Measurements from ENCODE around the gene ZNF791. TPM values are rescaled to one million over a fixed set of nuclear protein-coding genes. Genes with fewer than 3 reads are reported as not detected.
"Not testable (repeated sequence)": the region's sequence is repeated elsewhere in the genome, so short reads cannot be mapped to it uniquely, and the experiment has no call there.

Gene ZNF791
- 15.4 TPM for polyA plus RNA-seq (2013, experiment 1 of 2)
- 17.2 TPM for polyA plus RNA-seq (2013, experiment 2 of 2)

- H3K9ac ChIP-seq (ENCODE audit: low read depth, low read length, poor library complexity), result peak within 1 kb of the TSS; percentile 99
Measured at GRCh38 chr19:12610540-12611360, at the start of gene ZNF791, which contains the start of gene ZNF490. Gene ZNF791 (plus strand): TSS chr19:12610920. CDS start chr19:12611080, 160 bp downstream. Gene ZNF490 (minus strand): TSS chr19:12610813. CDS start chr19:12610680, 133 bp downstream.

GRCh38 chr19:12564016-12564664 lies 46.6 kb upstream of the ZNF791 start:
- H3K4me1 ChIP-seq (ENCODE audit: control insufficient read depth in 2 of 2, insufficient read depth in 1 of 2, low read depth in 1 of 2, low read length in 2 of 2), result no peaks in the 10 kb centered on the region
- peak overlapping the region; percentile 69 for H2AFZ ChIP-seq (ENCODE audit: low read length)
- H3K23ac ChIP-seq (ENCODE audit: low read depth, low read length, poor library complexity), result no peak overlapping the region
- no peak overlapping the region for H3K18ac ChIP-seq (ENCODE audit: low read length)
- H3K9me3 ChIP-seq (replicated peaks in 1 of 2; ENCODE audit: control insufficient read depth in 2 of 2, insufficient read depth in 1 of 2, low read depth in 1 of 2, low read length in 2 of 2), result no peaks in the 10 kb centered on the region
- no peak overlapping the region for H2BK5ac ChIP-seq (ENCODE audit: low read length)
- H3K36me3 ChIP-seq (replicated peaks in 1 of 2; ENCODE audit: control insufficient read depth in 2 of 2, insufficient read depth in 2 of 2, low read length in 2 of 2), result no peaks in the 10 kb centered on the region
- no peak overlapping the region for H2BK15ac ChIP-seq (ENCODE audit: low read length)
- no peak overlapping the region for H2BK120ac ChIP-seq (ENCODE audit: low read depth, low read length)
- H4K8ac ChIP-seq (ENCODE audit: low read depth, low read length), result no peak overlapping the region
- H3K4me2 ChIP-seq (ENCODE audit: insufficient read depth, low read length, poor library complexity, severe bottlenecking), result no peak overlapping the region
- H4K91ac ChIP-seq (ENCODE audit: low read depth, low read length, poor library complexity), result no peak overlapping the region
- H2BK12ac ChIP-seq (ENCODE audit: low read length), result no peak overlapping the region
- no peak overlapping the region for H3K14ac ChIP-seq (ENCODE audit: low read length)
- H3K4ac ChIP-seq (ENCODE audit: low read length), result no peak overlapping the region
- WGBS, 2 donors (ENCODE audit: extremely low coverage in 2 of 2, insufficient read length in 2 of 2, insufficient replicate concordance in 1 of 2), result no CpG with 5 or more reads among the region's 19 CpGs
- H3K27ac ChIP-seq (replicated peaks; ENCODE audit: low read length), result no peak overlapping the region
- no peaks in the 10 kb centered on the region for H3K79me1 ChIP-seq (ENCODE audit: low read depth, low read length)
- no peak overlapping the region for H3K4me3 ChIP-seq (ENCODE audit: low read length in 2 of 2)
- H2AK5ac ChIP-seq (ENCODE audit: low read depth, low read length), result no peak overlapping the region
- peak; percentile 84 for DNase-seq (ENCODE audit: low spot score)
- no peaks in the 10 kb centered on the region for H3K27me3 ChIP-seq (ENCODE audit: control insufficient read depth in 3 of 3, insufficient read depth in 3 of 3, low read depth in 1 of 3, low read length in 3 of 3)
- H3K9ac ChIP-seq (ENCODE audit: low read depth, low read length, poor library complexity), result no peak overlapping the region

More at GRCh38 chr19:12610540-12611360, at the start of gene ZNF791, which contains the start of gene ZNF490:
- peak within 1 kb of the TSS; percentile 86 for H3K27ac ChIP-seq (replicated peaks; ENCODE audit: low read length)
- H3K4ac ChIP-seq (ENCODE audit: low read length), result peak within 1 kb of the TSS; percentile 98
- peak within 1 kb of the TSS; percentile 45 for H2BK15ac ChIP-seq (ENCODE audit: low read length)
- WGBS, 2 donors (ENCODE audit: extremely low coverage in 2 of 2, insufficient read length in 2 of 2, insufficient replicate concordance in 1 of 2), result no CpG with 5 or more reads among the region's 61 CpGs
- peak within 1 kb of the TSS; percentile 72 to 96 for H3K4me3 ChIP-seq (ENCODE audit: low read length in 2 of 2)
- no peaks in the 10 kb centered on the region for H3K27me3 ChIP-seq (ENCODE audit: control insufficient read depth in 3 of 3, insufficient read depth in 3 of 3, low read depth in 1 of 3, low read length in 3 of 3)
- peak within 1 kb of the TSS; percentile 97 for H3K23ac ChIP-seq (ENCODE audit: low read depth, low read length, poor library complexity)
- no peak within 1 kb of the TSS for H2BK5ac ChIP-seq (ENCODE audit: low read length)
- peak within 1 kb of the TSS; percentile 81 for H3K4me2 ChIP-seq (ENCODE audit: insufficient read depth, low read length, poor library complexity, severe bottlenecking)
- peak within 1 kb of the TSS; percentile 92 for H2AK5ac ChIP-seq (ENCODE audit: low read depth, low read length)
- H2BK120ac ChIP-seq (ENCODE audit: low read depth, low read length), result peak within 1 kb of the TSS; percentile 88
- H3K18ac ChIP-seq (ENCODE audit: low read length), result peak within 1 kb of the TSS; percentile 94
- H4K8ac ChIP-seq (ENCODE audit: low read depth, low read length), result no peak within 1 kb of the TSS
- H3K4me1 ChIP-seq (ENCODE audit: control insufficient read depth in 2 of 2, insufficient read depth in 1 of 2, low read depth in 1 of 2, low read length in 2 of 2), result peaks cover 2 to 3% of the 10 kb centered on the region in 2 donors
- no peak within 1 kb of the TSS for H2BK12ac ChIP-seq (ENCODE audit: low read length)
- peak within 1 kb of the TSS; percentile 58 for H4K91ac ChIP-seq (ENCODE audit: low read depth, low read length, poor library complexity)
- H3K9me3 ChIP-seq (replicated peaks in 1 of 2; ENCODE audit: control insufficient read depth in 2 of 2, insufficient read depth in 1 of 2, low read depth in 1 of 2, low read length in 2 of 2), result peaks cover 0 to 8% of the 10 kb centered on the region in 2 donors
- H3K14ac ChIP-seq (ENCODE audit: low read length), result peak within 1 kb of the TSS; percentile 5
- H2AFZ ChIP-seq (ENCODE audit: low read length), result peak within 1 kb of the TSS; percentile 89
- H3K36me3 ChIP-seq (replicated peaks in 1 of 2; ENCODE audit: control insufficient read depth in 2 of 2, insufficient read depth in 2 of 2, low read length in 2 of 2), result peaks cover 11 to 46% of the 10 kb centered on the region in 2 donors
- DNase-seq (ENCODE audit: low spot score), result peak; percentile 97
- peaks cover 4% of the 10 kb centered on the region for H3K79me1 ChIP-seq (ENCODE audit: low read depth, low read length)

GRCh38 chr19:12566380-12566779 lies 44.3 kb upstream of the ZNF791 start:
- H2AK5ac ChIP-seq (ENCODE audit: low read depth, low read length); H2BK5ac ChIP-seq (ENCODE audit: low read length); H2BK15ac ChIP-seq (ENCODE audit: low read length); H2BK120ac ChIP-seq (ENCODE audit: low read depth, low read length); H3K27ac ChIP-seq (replicated peaks; ENCODE audit: low read length); H3K36me3 ChIP-seq (replicated peaks in 1 of 2; ENCODE audit: control insufficient read depth in 2 of 2, insufficient read depth in 2 of 2, low read length in 2 of 2); H4K8ac ChIP-seq (ENCODE audit: low read depth, low read length); H3K4me2 ChIP-seq (ENCODE audit: insufficient read depth, low read length, poor library complexity, severe bottlenecking); H3K4ac ChIP-seq (ENCODE audit: low read length); H3K27me3 ChIP-seq (ENCODE audit: control insufficient read depth in 3 of 3, insufficient read depth in 3 of 3, low read depth in 1 of 3, low read length in 3 of 3); H3K79me1 ChIP-seq (ENCODE audit: low read depth, low read length); H3K23ac ChIP-seq (ENCODE audit: low read depth, low read length, poor library complexity); H3K9me3 ChIP-seq (replicated peaks in 1 of 2; ENCODE audit: control insufficient read depth in 2 of 2, insufficient read depth in 1 of 2, low read depth in 1 of 2, low read length in 2 of 2); H3K14ac ChIP-seq (ENCODE audit: low read length); DNase-seq (ENCODE audit: low spot score); H2AFZ ChIP-seq (ENCODE audit: low read length); H3K9ac ChIP-seq (ENCODE audit: low read depth, low read length, poor library complexity); H3K4me1 ChIP-seq (ENCODE audit: control insufficient read depth in 2 of 2, insufficient read depth in 1 of 2, low read depth in 1 of 2, low read length in 2 of 2); H3K4me3 ChIP-seq (ENCODE audit: low read length in 2 of 2); H4K91ac ChIP-seq (ENCODE audit: low read depth, low read length, poor library complexity); H3K18ac ChIP-seq (ENCODE audit: low read length); H2BK12ac ChIP-seq (ENCODE audit: low read length): not testable (repeated sequence)
- WGBS, 2 donors (ENCODE audit: extremely low coverage in 2 of 2, insufficient read length in 2 of 2, insufficient replicate concordance in 1 of 2), result no CpG with 5 or more reads among the region's 5 CpGs

GRCh38 chr19:12567951-12568350 lies 42.8 kb upstream of the ZNF791 start:
- H3K36me3 ChIP-seq (replicated peaks in 1 of 2; ENCODE audit: control insufficient read depth in 2 of 2, insufficient read depth in 2 of 2, low read length in 2 of 2), result no peaks in the 10 kb centered on the region
- H2BK12ac ChIP-seq (ENCODE audit: low read length), result no peak overlapping the region
- no peak overlapping the region for H2BK15ac ChIP-seq (ENCODE audit: low read length)
- no CpG with 5 or more reads among the region's 4 CpGs for WGBS, 2 donors (ENCODE audit: extremely low coverage in 2 of 2, insufficient read length in 2 of 2, insufficient replicate concordance in 1 of 2)
- H3K4ac ChIP-seq (ENCODE audit: low read length), result no peak overlapping the region
- no peaks in the 10 kb centered on the region for H3K79me1 ChIP-seq (ENCODE audit: low read depth, low read length)
- H3K18ac ChIP-seq (ENCODE audit: low read length), result no peak overlapping the region
- no peak overlapping the region for H2BK5ac ChIP-seq (ENCODE audit: low read length)
- no peak overlapping the region for H3K4me2 ChIP-seq (ENCODE audit: insufficient read depth, low read length, poor library complexity, severe bottlenecking)
- no peaks in the 10 kb centered on the region for H3K9me3 ChIP-seq (replicated peaks in 1 of 2; ENCODE audit: control insufficient read depth in 2 of 2, insufficient read depth in 1 of 2, low read depth in 1 of 2, low read length in 2 of 2)
- H3K9ac ChIP-seq (ENCODE audit: low read depth, low read length, poor library complexity), result no peak overlapping the region
- no peak overlapping the region for H3K4me3 ChIP-seq (ENCODE audit: low read length in 2 of 2)
- H3K27me3 ChIP-seq (ENCODE audit: control insufficient read depth in 3 of 3, insufficient read depth in 3 of 3, low read depth in 1 of 3, low read length in 3 of 3), result no peaks in the 10 kb centered on the region
- no peak overlapping the region for H3K23ac ChIP-seq (ENCODE audit: low read depth, low read length, poor library complexity)
- H2AFZ ChIP-seq (ENCODE audit: low read length), result no peak overlapping the region
- no peak overlapping the region for H3K14ac ChIP-seq (ENCODE audit: low read length)
- no peaks in the 10 kb centered on the region for H3K4me1 ChIP-seq (ENCODE audit: control insufficient read depth in 2 of 2, insufficient read depth in 1 of 2, low read depth in 1 of 2, low read length in 2 of 2)
- no peak overlapping the region for H4K91ac ChIP-seq (ENCODE audit: low read depth, low read length, poor library complexity)
- H2AK5ac ChIP-seq (ENCODE audit: low read depth, low read length), result no peak overlapping the region
- no peak overlapping the region for H3K27ac ChIP-seq (replicated peaks; ENCODE audit: low read length)
- no peak for DNase-seq (ENCODE audit: low spot score)
- H2BK120ac ChIP-seq (ENCODE audit: low read depth, low read length), result no peak overlapping the region
- no peak overlapping the region for H4K8ac ChIP-seq (ENCODE audit: low read depth, low read length)

All from neuronal stem cell (in vitro differentiated cells).